ENCODE measurements around the gene ADORA1.

DNA sequence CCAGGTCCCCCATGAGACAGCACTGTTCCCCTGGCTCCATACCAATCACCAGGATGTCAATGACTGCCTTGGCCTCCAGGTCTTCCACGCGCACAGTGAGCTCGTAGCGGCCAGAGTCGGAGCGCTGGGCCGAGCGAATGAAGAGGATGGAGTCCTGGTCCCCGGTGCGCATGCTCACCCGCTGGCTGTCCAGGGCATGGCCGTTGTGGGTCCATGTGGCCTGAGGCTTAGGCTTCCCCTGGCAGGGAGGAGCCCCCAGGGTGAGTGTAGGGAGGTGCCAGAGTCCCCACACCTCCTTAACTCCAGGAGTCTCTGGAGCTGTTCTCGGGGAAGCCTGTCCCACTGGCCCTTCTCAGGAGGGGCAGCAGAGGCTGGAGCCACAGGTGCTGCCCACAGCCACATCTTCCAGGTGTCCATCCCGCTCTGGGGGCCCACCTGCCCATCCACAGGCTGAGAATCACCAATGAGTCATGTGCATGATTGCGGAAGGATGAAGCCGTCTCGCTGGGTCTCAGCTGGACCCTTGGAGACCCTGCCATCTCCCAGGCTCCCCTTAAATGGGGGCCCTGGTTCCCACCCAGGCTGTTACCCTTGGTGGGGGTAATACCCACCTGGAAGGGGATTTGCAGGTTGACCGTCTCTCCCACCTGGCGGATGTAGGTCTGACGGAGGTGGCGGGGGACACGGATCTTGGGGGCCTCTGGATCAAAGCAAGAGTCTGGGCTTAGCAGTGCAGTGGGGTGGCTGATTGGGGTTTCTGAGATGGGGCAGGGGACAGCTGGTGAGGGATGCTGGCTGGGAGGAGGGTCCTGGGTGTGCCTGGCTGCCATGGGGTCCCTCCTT, 44.0 kb downstream of the ADORA1 start:
- TF ChIP-seq CTCF (IDR thresholded peaks at IDR 0.05; ENCODE audit: low read length): no peak
- TF ChIP-seq EZH2phosphoT487 (IDR thresholded peaks at IDR 0.05; ENCODE audit: low read length): no peak
- TF ChIP-seq EZH2 (optimal IDR thresholded peaks at IDR 0.05; ENCODE audit: low read depth, low read length): no peak

All from MM.1S (cell line).